ENCODE measurements around the gene MTF2.

- TF ChIP-seq POLR2AphosphoS5 (IDR thresholded peaks at IDR 0.05) (no peak), CTCF (IDR thresholded peaks at IDR 0.05 in 8 of 11, conservative IDR thresholded peaks at IDR 0.05 in 3 of 11) (no peak)
Measured at GRCh38 chr1:93081716-93082115, 2.6 kb downstream of the MTF2 start.
